GM18517 (cell line): Measurements from ENCODE around the gene ADCY6.

Experiments
- ATAC-seq: cut with Tn5 transposase; IDR thresholded peaks from one replicate; pipeline ENCODE4 v1.9.1; 2021; ENCODE audit warnings: mild to moderate bottlenecking, moderate library complexity; ENCODE audit not compliant: unreplicated experiment

The ADCY6 gene

GRCh38 chr12:48788854-48789775 lies at the start of gene ADCY6:
Gene ADCY6 (minus strand): TSS chr12:48789089. CDS start chr12:48783434, 5,655 bp downstream.
- no peak for ATAC-seq

GRCh38 chr12:48838048-48838447 lies 49.2 kb upstream of the ADCY6 start:
- no peak for ATAC-seq

GRCh38 chr12:48832321-48833060 lies 43.6 kb upstream of the ADCY6 start:
- no peak for ATAC-seq

- no peak for ATAC-seq
Measured at GRCh38 chr12:48831257-48831656, 42.4 kb upstream of the ADCY6 start.

- no peak for ATAC-seq
Measured at GRCh38 chr12:48828841-48829575, 40.1 kb upstream of the ADCY6 start.

GRCh38 chr12:48828293-48828692 lies 39.4 kb upstream of the ADCY6 start:
- no peak for ATAC-seq

- no peak for ATAC-seq
Measured at GRCh38 chr12:48827513-48828096, 38.7 kb upstream of the ADCY6 start.

GRCh38 chr12:48827026-48827425 lies 38.1 kb upstream of the ADCY6 start:
- ATAC-seq: no peak

- ATAC-seq: no peak
Measured at GRCh38 chr12:48826209-48826855, 37.4 kb upstream of the ADCY6 start.

- no peak for ATAC-seq
Measured at GRCh38 chr12:48824905-48825304, 36.0 kb upstream of the ADCY6 start.

- ATAC-seq: no peak
Measured at GRCh38 chr12:48824112-48824511, 35.2 kb upstream of the ADCY6 start.

GRCh38 chr12:48823281-48823680 lies 34.4 kb upstream of the ADCY6 start:
- no peak for ATAC-seq

- no peak for ATAC-seq
Measured at GRCh38 chr12:48822711-48823110, 33.8 kb upstream of the ADCY6 start.

- ATAC-seq: no peak
Measured at GRCh38 chr12:48822139-48822538, 33.2 kb upstream of the ADCY6 start.

- no peak for ATAC-seq
Measured at GRCh38 chr12:48819986-48820725, 31.3 kb upstream of the ADCY6 start.

- ATAC-seq: no peak
Measured at GRCh38 chr12:48818831-48819590, 30.1 kb upstream of the ADCY6 start.

- no peak for ATAC-seq
Measured at GRCh38 chr12:48817873-48818830, 29.3 kb upstream of the ADCY6 start, which contains the start of gene CACNB3. Gene CACNB3 (plus strand): TSS chr12:48818496. CDS start chr12:48818930, 434 bp downstream.
